ENCODE data around the gene PAK3.

PAK3 gene

DNA sequence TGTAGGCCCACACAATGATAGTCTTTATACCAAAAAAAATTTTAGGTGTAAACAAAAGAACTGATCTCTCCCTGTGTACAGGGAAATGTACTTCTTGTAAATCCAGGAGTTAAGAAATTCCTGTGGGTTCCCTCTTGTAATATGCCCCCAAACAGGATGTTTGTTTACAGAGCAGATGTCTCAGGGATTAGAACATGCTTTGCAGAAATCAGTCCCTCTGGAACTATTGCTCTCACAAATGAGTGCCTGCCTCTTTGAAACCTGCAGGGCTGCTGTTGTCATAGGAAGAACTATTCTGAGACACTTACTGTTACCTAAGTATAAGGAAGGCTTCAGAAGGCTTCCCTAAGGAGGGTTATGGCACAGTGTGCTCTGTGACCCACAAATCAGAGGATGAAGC is 35.6 kb downstream of the PAK3 start:
- DNase-seq (ENCODE audit: low read depth in 2 of 2) = no peak

DNA sequence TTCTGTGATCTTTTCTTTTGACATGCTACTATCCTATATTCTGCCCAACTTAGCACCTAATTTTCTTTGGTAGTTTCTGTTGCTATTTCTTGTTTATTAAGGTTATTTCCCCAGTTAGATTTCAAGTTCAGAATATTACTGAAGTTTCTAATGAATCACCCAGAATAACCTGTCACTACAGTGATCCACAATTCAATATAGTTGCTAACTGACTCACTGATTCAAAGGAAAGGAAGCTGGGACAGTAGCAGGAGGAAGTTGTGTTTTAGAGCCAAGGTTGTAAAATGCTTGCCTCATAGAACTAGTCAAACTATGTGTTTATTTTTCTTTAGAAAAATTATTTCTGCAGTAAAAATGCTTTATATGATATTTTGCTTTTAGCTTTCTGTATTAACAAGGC is 37.4 kb downstream of the PAK3 start:
- DNase-seq (ENCODE audit: low read depth in 2 of 2) = no peak

DNA sequence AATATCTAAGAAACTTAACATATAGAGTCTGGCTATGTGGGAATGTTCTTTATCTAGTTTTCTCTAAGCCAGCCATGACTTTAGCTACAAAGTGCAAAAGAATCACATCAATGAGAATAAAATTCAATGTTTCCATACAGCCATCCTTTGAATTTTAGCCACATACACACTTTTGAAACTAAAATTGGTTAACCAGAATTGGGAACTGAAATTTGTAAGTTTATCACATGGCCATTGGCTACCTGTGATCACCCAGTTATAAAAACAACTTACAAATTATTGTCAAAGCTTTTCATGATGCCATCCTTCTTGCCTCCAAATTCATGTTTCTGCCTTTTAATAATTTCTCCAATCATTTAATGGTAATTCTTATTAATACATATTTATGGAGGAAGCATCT is 49.9 kb downstream of the PAK3 start:
- no peak for DNase-seq (ENCODE audit: low read depth in 2 of 2)

DNA sequence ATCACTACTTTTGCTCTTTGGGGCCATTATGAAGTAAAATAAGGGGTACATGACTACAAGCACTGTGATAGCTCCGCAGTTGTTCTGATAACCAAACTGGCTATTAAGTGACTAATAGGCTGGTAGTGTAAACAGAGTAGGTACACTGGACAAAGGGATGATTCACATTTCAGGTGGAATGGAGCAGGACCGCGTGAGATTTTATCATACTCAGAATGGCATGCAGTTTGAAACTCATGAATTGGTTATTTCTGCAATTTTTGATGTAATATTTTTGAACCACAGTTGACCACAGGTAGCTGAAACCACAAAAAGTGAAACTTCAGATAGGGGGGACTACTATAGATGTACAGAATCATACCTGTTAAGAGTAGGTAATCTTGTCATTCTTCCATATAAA is 55.8 kb downstream of the PAK3 start:
- DNase-seq (ENCODE audit: low read depth in 2 of 2) = no peak

DNA sequence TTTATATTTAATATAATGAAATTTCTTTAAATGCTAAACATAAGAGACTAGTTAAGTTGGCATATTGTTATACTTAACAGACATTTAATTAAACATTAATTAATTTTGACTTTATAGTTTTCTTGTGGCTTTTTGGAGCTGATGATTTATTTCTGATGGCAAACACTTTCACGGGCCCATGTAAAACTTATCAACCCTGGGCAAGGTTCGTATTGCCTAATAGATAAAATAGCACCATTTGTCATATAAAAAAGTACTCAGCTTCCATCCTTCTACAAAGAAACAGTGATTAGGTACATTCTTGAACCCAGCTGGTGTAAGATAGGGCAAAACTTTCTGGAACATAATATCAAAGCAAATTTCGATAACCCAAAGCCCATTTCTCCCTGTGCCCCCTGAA is 63.2 kb downstream of the PAK3 start:
- DNase-seq (ENCODE audit: low read depth in 2 of 2) = no peak

DNA sequence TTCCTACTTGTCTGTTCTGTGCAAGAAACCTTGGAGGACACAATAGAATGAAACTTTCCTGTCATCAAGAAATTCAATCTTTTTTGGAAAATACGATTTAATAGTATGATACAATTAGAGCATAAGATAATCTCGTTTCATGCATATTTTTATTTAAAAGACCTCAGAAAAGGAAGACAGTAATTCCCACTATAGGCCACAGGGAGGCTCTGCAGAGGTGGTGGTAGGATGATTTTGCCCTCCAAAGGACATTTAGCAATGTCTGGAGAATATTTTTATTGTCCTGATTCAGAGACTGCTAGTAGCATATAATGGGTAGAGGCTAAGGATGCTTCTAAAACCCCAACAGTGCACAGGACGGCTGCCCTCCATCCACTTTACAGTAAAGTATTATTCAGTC is 68.7 kb downstream of the PAK3 start:
- DNase-seq (ENCODE audit: low read depth in 2 of 2) = no peak

DNA sequence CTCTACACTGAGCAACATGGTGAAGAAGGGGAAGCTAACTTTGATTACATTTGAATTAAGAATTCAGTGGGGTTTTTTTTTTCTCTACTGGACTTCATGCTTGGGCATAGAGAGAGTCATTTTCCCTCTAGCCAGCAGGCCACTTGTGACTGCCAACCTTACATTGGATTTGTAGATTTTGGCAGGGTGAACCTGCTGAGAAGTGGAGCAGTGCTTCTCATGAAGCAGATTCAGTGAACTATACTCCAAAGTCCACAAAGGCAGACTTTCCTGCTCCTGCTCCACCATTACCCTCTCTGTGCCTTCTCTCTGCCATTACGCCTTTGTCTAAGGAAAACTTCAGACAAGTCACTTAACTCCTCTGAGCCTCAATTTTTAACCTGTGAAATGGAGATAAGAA is 69.9 kb downstream of the PAK3 start:
- DNase-seq (ENCODE audit: low read depth in 2 of 2) = no peak

DNA sequence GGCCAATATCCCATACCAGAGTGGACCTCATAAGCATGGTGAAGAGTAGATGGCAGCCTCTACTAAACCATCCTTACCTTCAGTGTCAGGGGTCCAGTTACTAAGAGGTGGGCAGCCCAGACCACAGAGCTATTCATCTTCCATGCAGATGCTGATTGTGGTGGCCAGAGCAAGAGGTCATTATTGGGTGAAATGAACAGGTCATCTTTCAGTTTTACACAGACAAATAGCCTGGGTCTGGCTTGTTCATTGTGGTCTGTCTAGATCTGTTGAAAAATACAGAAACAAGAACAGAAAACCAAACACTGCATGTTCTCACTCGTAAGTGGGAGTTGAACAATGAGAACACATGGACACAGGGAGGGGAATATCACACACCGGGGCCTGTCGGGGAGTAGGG is 71.3 kb downstream of the PAK3 start:
- no peak for DNase-seq (ENCODE audit: low read depth in 2 of 2)

DNA sequence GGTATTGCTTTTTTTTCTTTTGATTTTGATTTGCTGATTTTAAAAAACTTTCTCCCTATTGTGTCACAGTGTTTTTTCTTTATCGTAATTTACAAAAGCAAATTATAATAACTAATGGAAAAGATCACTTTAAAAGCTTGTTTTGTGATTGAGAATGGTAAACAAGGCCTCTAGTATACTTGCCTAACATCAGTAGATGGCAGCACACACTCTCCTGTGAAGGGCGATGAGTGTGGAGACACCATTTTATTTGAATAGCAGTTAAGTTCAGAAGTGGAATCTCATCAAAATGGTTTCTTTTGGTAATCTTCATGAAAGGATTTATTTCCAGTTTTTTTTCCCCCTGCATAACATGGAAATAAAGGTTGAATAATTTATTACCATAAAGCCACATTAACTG is 72.3 kb downstream of the PAK3 start:
- no peak for DNase-seq (ENCODE audit: low read depth in 2 of 2)

DNA sequence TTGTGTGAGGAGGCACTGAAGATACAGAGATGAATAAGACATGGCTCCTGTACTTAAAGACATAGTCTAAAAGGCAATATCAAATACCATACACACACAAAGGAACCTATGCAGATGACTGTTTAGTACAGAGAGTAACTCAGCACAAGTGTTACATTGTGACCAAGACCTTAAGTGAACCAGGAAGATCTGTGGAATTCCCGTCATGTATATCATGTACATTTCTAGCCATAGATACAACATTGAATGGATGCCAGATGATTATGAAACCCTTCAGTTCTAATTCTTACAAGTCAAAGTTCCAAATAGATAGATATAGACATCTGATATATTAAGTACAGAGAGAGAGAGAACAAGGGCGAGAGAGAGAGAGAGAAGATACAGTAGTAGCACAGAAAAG is 73.2 kb downstream of the PAK3 start:
- no peak for DNase-seq (ENCODE audit: low read depth in 2 of 2)

DNA sequence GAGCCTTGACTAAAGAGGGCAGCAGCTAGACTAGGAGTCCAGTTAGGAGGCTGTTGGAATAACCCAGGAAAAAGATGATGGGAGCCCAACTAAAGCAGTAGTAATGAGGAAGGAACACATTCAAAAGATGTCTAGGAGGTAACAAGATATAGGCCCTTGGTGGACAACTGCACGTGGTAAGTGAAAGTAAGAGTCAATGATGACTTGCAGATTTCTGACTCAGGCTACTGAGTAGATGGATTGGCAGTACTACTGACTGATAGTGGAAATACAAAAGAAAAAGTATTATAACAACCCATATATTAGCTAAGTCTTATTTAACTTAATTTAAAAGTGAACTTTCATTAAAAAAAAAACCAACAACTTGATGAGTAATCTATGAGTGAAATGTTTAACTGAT is 74.0 kb downstream of the PAK3 start:
- DNase-seq (ENCODE audit: low read depth in 2 of 2) = no peak

DNA sequence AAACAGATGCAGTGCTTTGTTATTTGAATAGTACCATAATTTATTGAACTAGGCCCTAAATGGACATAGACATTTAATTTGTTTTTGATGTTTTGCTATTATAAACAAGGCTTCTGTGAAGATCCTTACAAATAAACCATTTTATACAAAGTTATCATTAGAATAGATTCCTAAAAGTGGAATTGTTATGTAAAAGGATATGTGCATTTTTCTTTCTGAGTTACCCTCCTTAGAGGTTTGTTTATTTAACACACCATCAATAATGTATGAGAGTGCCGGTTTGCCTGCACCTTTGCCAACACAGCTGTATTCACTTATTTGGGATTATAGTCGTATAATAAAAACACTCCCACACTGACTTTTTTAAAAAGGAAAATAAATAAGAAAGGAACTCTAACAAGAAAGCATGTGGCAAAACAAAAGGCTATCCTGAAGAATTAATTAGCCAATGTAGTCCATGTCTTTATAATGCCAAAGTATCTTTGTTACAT is 84.8 kb downstream of the PAK3 start:
- DNase-seq (ENCODE audit: low read depth in 2 of 2) = no peak

DNA sequence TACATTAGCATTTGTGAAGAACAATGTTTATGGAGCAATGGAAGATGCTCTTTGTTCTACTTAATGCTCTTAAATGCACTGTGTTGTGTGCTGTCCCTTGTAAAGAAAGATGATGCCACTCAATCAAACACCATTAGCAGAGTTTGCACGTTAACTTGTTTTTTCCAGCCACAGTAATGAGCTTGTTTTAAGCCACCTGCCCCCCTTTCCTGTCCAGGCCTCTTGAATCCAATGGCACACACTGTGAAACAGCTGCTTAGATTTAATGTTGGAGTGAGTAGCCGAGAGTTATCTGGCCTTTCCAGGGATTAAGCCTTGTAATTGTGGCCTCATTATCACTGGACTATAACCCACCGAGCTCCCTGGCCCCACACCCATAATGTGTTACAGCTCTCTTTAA is 86.0 kb downstream of the PAK3 start:
- no peak for DNase-seq (ENCODE audit: low read depth in 2 of 2)

DNA sequence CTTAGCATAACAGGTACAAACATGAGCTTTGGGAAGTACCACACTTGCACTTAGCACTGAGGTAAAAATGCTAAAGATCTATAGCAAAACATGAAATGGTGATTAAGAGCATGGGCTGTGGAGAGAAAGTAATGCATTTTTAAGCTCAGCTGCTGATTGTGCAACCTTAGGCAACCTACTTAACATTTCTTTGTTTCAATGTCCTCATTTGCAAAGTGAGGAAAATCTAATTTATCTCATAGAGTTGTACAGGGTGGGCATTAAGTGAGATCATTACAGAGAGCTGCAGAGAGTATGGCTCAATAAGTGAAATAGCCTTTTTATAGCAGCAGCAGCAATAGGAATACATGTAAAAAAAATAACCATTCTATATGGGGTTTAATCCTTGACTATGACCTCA is 87.0 kb downstream of the PAK3 start:
- DNase-seq (ENCODE audit: low read depth in 2 of 2) = no peak

DNA sequence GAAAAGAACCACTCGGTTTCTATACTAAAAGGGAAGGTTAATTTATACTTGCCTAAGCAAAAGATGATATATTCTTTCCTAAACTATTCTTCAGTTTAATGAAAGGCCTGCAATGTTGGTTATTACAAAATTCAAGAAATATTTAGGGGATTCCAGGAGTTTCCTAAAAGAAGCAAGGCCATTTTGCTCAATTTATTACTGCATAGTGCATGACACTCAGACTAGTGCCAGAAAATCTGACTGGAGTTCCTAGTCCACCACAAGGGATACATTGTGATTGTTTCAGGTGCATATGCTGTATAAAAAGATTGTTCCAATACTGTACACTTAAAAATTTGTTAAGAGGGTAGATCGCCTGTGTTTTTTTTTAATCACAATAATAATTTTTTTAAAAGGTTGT is 95.6 kb downstream of the PAK3 start:
- DNase-seq (ENCODE audit: low read depth in 2 of 2) = no peak

DNA sequence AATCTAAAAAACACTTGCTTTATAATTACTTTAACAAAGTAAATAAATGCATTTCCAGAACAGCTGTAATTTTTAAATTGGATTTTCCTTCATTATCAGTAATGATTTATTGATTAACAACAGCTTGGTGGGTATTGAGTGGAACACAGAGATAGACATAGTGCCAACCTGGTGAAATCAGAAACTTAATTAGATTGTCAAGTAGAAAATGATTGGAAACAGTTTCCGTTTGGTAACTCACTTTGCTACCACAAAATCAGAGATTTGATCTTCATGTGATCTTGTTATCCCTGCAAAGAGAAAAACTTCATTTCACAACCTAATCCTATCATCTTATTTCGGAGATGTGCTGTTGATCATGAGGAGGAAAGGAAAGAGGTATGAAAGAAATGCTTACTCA is 103.5 kb downstream of the PAK3 start:
- DNase-seq (ENCODE audit: low read depth in 2 of 2) = no peak

DNA sequence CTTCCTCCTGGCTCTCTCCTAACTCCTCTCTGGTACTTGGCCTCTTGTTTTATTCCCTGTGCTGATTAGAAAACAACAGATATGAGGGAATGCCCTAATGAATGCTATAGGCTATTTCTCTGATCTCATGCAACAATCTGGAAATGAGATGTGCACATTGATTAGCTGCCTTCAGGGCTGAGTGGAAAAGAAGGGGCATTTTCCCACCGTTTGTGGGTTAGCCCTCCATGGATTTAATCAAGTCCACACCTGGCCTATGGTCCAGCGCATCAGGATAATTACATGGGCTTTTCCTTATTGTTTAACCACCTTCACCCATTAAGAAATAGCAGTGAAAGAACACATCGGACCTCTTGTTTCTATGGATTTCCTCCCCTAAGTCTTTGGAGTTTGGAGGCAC is 104.3 kb downstream of the PAK3 start:
- DNase-seq (ENCODE audit: low read depth in 2 of 2) = no peak

DNA sequence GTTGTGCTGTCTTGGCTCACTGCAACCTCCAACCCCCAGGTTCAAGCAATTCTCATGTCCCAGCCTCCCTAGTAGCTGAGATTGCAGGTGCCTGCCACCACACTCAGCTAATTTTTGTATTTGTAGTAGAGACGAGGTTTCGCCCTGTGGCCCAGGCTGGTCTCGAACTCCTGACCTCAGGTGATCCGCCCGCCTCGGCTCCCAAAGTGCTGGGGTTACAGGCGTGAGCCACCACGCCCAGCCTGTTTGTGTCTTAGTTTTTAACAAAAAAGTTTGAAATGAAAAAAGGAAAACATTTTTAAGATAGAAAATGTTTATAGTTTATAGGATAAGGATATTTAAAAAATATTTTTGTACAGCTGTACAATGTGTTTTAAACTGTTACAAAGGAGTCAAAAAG is 111.9 kb downstream of the PAK3 start:
- no peak for DNase-seq (ENCODE audit: low read depth in 2 of 2)

DNA sequence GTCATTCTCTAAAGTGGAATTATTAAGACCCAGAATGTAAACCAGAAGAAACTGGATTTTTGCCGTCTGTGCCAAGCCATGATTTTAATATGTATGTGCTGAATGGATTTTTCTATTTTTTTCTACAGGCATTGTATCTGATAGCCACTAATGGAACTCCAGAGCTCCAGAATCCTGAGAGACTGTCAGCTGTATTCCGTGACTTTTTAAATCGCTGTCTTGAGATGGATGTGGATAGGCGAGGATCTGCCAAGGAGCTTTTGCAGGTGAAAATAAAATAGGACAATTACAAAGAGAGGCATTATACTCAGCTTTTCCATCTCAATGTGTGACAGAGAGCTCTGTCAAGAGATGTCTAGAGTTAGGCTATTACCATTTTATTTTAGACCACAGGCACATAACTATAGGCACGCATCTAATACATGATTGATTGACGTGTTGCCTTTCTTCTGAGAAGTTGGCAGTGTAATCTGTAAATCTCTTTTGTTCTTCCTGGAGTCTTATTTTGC is 120.4 kb downstream of the PAK3 start:
- no peak for DNase-seq (ENCODE audit: low read depth in 2 of 2)

DNA sequence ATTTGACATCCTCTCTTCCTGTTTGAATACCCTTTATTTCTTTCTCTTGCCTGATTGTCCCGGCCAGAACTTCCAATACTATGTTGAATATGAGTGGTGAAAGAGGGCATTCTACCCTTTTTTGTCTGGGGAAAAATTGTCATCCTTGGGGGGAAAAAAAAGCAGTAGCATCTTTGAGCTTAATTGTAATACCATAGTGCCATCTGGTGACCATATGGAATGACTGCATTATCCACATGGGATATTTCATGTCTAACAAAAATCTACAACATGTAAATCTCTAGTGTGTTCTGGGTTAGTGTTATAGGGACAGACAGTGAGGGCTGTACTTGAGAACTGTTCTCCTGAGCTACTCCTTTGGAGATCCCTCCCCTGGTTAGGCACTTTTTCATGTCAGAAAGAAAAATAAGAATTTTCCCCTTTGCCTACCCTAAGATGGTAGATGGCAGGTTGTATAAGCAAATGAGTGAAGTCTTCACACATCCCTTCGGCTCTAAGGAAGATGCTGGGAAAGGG is 148.3 kb downstream of the PAK3 start:
- DNase-seq (ENCODE audit: low read depth in 2 of 2) = no peak

DNA sequence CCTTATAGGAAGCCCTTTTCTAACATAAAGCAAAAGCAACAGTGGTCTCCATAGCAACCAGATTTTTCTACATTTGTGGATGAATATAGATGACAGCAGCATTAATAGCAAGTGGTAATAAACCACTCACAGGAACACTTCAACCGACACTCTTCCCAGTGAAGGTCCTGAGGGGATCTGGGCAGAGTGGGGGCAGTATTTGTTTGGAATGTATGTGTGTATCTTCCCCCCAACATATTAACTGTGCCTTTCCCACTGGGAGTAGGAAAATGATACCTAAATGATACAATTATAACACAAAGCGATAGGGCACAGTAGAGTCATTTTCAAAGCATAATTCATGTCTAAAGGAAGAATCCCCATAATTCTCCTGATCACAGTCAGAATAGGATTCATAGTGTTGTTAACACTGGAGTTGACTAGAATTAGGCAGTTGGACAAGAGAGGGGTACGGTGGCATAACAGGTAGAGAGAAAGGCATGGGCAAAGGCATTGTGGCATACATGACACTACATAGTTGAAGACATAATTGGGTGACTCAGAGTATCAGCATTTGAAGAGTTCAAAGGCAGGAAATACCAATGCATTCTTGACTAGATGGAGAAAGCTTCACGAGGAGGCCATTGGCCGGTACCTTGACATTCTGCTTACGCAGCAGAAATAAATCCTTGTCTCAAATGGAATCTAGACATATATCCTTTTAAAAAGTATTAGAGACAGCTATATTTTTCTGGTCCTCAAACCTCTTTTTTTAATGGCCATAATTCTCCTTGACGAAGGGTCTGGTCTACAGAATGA is 159.1 kb downstream of the PAK3 start:
- no peak for DNase-seq (ENCODE audit: low read depth in 2 of 2)

DNA sequence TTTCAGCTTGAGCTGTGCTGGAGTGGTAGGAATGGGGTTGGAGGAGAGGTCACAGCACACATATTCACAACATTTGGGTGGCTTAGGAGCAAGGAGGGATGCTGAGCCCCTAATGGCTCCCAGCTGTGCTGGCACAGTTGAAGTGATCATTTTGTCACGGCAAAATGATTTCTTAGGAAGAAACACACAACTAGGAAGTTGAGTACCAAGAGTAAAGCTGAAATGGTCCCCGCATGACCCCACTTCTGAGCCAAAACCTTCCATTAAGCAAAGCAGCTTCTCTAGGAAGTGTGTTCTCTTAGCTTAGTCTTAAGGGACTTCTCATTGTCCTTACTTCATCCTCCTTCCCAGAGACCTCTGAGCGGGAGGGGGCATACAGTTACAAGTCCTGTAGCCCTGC is 161.7 kb downstream of the PAK3 start:
- DNase-seq (ENCODE audit: low read depth in 2 of 2) = no peak

DNA sequence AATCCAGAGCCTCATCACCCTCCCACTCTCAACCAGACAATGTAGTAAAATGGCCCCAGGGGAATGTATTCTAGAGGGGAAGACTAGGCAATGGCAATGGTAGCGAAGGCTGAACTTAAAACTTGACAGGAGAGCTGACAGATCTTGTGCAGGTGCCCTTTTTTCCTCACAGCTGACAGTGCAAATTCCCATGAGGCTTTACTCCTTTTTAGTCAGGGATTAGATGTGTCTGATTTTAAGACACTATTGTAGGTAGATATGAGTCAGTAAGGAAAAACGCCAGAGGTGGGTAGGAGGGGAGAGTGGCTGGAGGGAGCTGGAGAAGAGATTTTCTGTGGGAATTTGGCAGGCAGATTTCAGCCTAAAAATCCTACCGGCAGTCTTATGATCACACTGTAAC is 163.6 kb downstream of the PAK3 start:
- no peak for DNase-seq (ENCODE audit: low read depth in 2 of 2)

DNA sequence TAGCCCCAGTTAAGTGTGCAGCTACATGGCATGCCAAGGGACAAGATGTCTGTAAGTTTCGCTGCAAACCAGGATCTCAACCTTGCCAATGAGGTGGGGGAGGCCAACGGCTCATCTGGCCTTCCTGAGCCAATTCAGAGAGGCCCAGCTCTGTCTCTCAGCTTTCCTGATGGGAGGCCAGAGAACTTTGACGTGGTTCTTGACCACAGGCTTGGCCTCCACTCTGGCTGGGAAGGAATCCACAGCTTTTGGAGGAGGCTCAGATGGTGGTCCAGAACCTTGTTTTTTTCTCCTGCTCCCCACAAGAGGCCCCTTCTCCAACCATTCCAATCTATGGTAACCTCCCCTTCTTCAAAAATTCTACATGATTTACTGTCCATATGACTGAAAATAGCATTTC is 164.5 kb downstream of the PAK3 start:
- DNase-seq (ENCODE audit: low read depth in 2 of 2) = no peak

All from fibroblast of skin of left quadriceps (primary cell).